T47D (cell line): ENCODE results near the gene ATP11C.
"Not testable (repeated sequence)": the region's sequence is repeated elsewhere in the genome, so short reads cannot be mapped to it uniquely, and the experiment has no call there.

Experiments used
- DNase-seq, 2 experiments: peaks; one replicate each; pipeline versions ENCODE4 v3.0.0 to v3.0.0-alpha.2; 2011 to 2012; ENCODE audit warnings: low read depth in 1 of 2, low spot score in 1 of 2
- JUND ChIP-seq: IDR thresholded peaks from 2 replicates; pipeline ENCODE4 v1.6.1; 2012; ENCODE audit warnings: low read depth
- in situ Hi-C: cut with HindIII; loops from 2 replicates; pipeline ENCODE4 v1.10.0; 2016; ENCODE audit warnings: low sequenced_read_pairs, low pct_unique_long_range_greater_than_20kb

Gene ATP11C

GRCh38 chrX:139936259-139936658, 3.4 kb upstream of the ATP11C start:
- in situ Hi-C loops = no loop called here
- TF ChIP-seq JUND = no peak

GRCh38 chrX:139933904-139934303, 1.1 kb upstream of the ATP11C start:
- DNase-seq = no peak
- no peak for TF ChIP-seq JUND
- in situ Hi-C loops = no loop called here

More at GRCh38 chrX:139936259-139936658, 3.4 kb upstream of the ATP11C start:
- DNase-seq = peak in 1 of 2 experiments; percentile 2

GRCh38 chrX:139932073-139932900, 566 bp downstream of the ATP11C start:
- in situ Hi-C loops = no loop called here
- peak in 1 of 2 experiments; percentile 23 for DNase-seq
- TF ChIP-seq JUND = no peak

GRCh38 chrX:139931646-139932072, 1.2 kb downstream of the ATP11C start:
- TF ChIP-seq JUND = no peak
- in situ Hi-C loops = no loop called here
- no peak for DNase-seq

- in situ Hi-C loops = no loop called here
- peak in 1 of 2 experiments; percentile 8 for DNase-seq
- no peak for TF ChIP-seq JUND
Observed at GRCh38 chrX:139930916-139931645, 1.8 kb downstream of the ATP11C start.

GRCh38 chrX:139930401-139930800, 2.5 kb downstream of the ATP11C start:
- in situ Hi-C loops = no loop called here
- no peak for DNase-seq
- no peak for TF ChIP-seq JUND

GRCh38 chrX:139929876-139930275, 3.0 kb downstream of the ATP11C start:
- TF ChIP-seq JUND = no peak
- no peak for DNase-seq
- in situ Hi-C loops = no loop called here

- in situ Hi-C loops = no loop called here
- DNase-seq = no peak
- no peak for TF ChIP-seq JUND
Observed at GRCh38 chrX:139924696-139925095, 8.2 kb downstream of the ATP11C start.

GRCh38 chrX:139924069-139924695, 8.7 kb downstream of the ATP11C start:
- in situ Hi-C loops = no loop called here
- TF ChIP-seq JUND = no peak
- no peak for DNase-seq

GRCh38 chrX:139921142-139921541, 11.7 kb downstream of the ATP11C start:
- DNase-seq, in situ Hi-C loops: not testable (repeated sequence)

GRCh38 chrX:139920316-139920715, 12.5 kb downstream of the ATP11C start:
- TF ChIP-seq JUND = no peak
- no peak for DNase-seq
- in situ Hi-C loops = no loop called here

- in situ Hi-C loops = no loop called here
- no peak for DNase-seq
- no peak for TF ChIP-seq JUND
Observed at GRCh38 chrX:139914421-139914820, 18.4 kb downstream of the ATP11C start.

GRCh38 chrX:139909712-139910111, 23.1 kb downstream of the ATP11C start:
- DNase-seq = no peak
- in situ Hi-C loops = no loop called here
- no peak for TF ChIP-seq JUND
